T-cell (primary cell): ENCODE data around the gene MGARP. TPM values are rescaled to one million over a fixed set of nuclear protein-coding genes. Genes with fewer than 3 reads are reported as not detected.

Experiments used
- ATAC-seq, 4 experiments: fragments of 200-7000 bp in 3 of 4; fragments of 150-1000 bp in 1 of 4; cut with Tn5 transposase; replicated peaks in 1 of 4; 1 replicate in 3 of 4; 2 replicates in 1 of 4; pipeline ENCODE4 v1.10.0; 2021; ENCODE audit warnings: moderate library complexity in 3 of 4, mild to moderate bottlenecking in 2 of 4, moderate number of reproducible peaks in 1 of 4
- CTCF ChIA-PET, 2 donors: fragments of 300-600 bp; sonication (Branson Sonifier 250); formaldehyde crosslinking; loops; one replicate each; lab custom pipeline; 2022; ENCODE audit warnings: antibody characterized with exemption in 2 of 2; lab: Charles Lee
- POLR2A ChIA-PET, 2 donors: fragments of 300-600 bp; sonication (Branson Sonifier 250); formaldehyde crosslinking; loops; one replicate each; lab custom pipeline; 2022; ENCODE audit warnings: antibody characterized with exemption in 2 of 2; lab: Charles Lee
- DNase-seq, 35 experiments: peaks; one replicate each; pipeline versions ENCODE4 v3.0.0 to v3.0.0-alpha.2; 2013 to 2023
- H3K27ac ChIP-seq: one replicate; pipeline ENCODE4 v1.5.1; 2013; ENCODE audit warnings: low read length
- H3K27me3 ChIP-seq, 2 experiments: replicated peaks in 1 of 2; 1 replicate in 1 of 2; 2 replicates in 1 of 2; pipeline versions ENCODE4 v1.6.1 to v1.7.0; 2013; ENCODE audit warnings: low read length in 1 of 2, mixed read lengths in 1 of 2; ENCODE audit not compliant: control insufficient read depth in 2 of 2, insufficient read depth in 2 of 2; ENCODE audit errors: extremely low read depth in 1 of 2
- H3K36me3 ChIP-seq, 2 donors: 1 replicate in 1 of 2; 2 replicates in 1 of 2; pipeline versions ENCODE4 v1.6.1 to v1.7.0; 2013; ENCODE audit warnings: low read length in 1 of 2; ENCODE audit not compliant: control insufficient read depth in 2 of 2, insufficient read depth in 1 of 2; ENCODE audit errors: extremely low read depth in 1 of 2
- H3K4me1 ChIP-seq, 2 experiments: 1 replicate in 1 of 2; 2 replicates in 1 of 2; pipeline versions ENCODE4 v1.6.1 to v1.7.0; 2013; ENCODE audit warnings: low read length in 2 of 2, mixed read lengths in 1 of 2; ENCODE audit not compliant: insufficient read depth in 2 of 2, control insufficient read depth in 1 of 2; ENCODE audit errors: extremely low read depth in 1 of 2
- H3K4me3 ChIP-seq, 2 donors: 1 replicate in 1 of 2; 2 replicates in 1 of 2; pipeline versions ENCODE4 v1.5.1 to v1.7.0; 2013; ENCODE audit warnings: mild to moderate bottlenecking in 2 of 2, low read length in 1 of 2, moderate library complexity in 1 of 2; ENCODE audit not compliant: control insufficient read depth in 1 of 2; ENCODE audit errors: extremely low read depth in 1 of 2
- H3K9me3 ChIP-seq: 2 replicates; pipeline ENCODE4 v1.7.0; 2013
- H3K27ac Mint-ChIP-seq, 2 donors: one replicate each; pipeline ENCODE4 v1.8.0; 2020 to 2021; ENCODE audit warnings: mild to moderate bottlenecking in 2 of 2, mixed read lengths in 2 of 2
- H3K27me3 Mint-ChIP-seq, 2 donors: one replicate each; pipeline ENCODE4 v1.8.0; 2021 to 2022; ENCODE audit warnings: mixed read lengths in 2 of 2
- H3K36me3 Mint-ChIP-seq: one replicate; pipeline ENCODE4 v1.8.0; 2021; ENCODE audit warnings: mixed read lengths
- H3K4me1 Mint-ChIP-seq, 3 donors: one replicate each; pipeline ENCODE4 v1.8.0; 2020 to 2022; ENCODE audit warnings: mixed read lengths in 3 of 3, mild to moderate bottlenecking in 1 of 3
- H3K4me3 Mint-ChIP-seq, 3 donors: one replicate each; pipeline ENCODE4 v1.8.0; 2020 to 2022; ENCODE audit warnings: mild to moderate bottlenecking in 3 of 3, mixed read lengths in 3 of 3, moderate library complexity in 3 of 3
- H3K9me3 Mint-ChIP-seq, 3 donors: one replicate each; pipeline ENCODE4 v1.8.0; 2020 to 2022; ENCODE audit warnings: mixed read lengths in 3 of 3
- WGBS: methylation state at CpG from one replicate; pipeline ENCODE4 v1.1.5; 2013; ENCODE audit warnings: missing lambda C conversion rate; ENCODE audit not compliant: insufficient coverage; 5-methylcytosine and 5-hydroxymethylcytosine counted together
- total RNA-seq, 35 experiments: library from RNA in 6 of 35; stranded (reverse) in 6 of 35; fragments of 120-200 nt in 1 of 35; gene quantifications; one replicate each; pipeline versions ENCODE4 v1.2.1 to v1.2.4 and lab custom pipeline; 2013 to 2026

The MGARP gene
- total RNA-seq, 5 donors from 2014 or later (not counting 1 experiment from before 2014, with no cell fraction given): 0.25 to 0.61 (median 0.39) TPM; not detected in 1

- Mint-ChIP-seq H3K4me3 (peak overlapping the region in 2 of 3 donors; percentile 28 to 39), H3K9me3 (no peaks in the 10 kb centered on the region), H3K27me3 (no peaks in the 10 kb centered on the region), H3K27ac (peak overlapping the region; percentile 70 to 86), H3K36me3 (peaks cover 4% of the 10 kb centered on the region), H3K4me1 (peaks cover 76 to 84% (median 79%) of the 10 kb centered on the region in 3 donors)
- POLR2A ChIA-PET: interaction anchor here in 1 of 2 donors (0.6 kb wide), 1 partner anchor 31 kb away, joined by 4 read pairs; no protein-coding TSS in a partner anchor
- H3K4me3 ChIP-seq: no peak overlapping the region
- H3K4me1 ChIP-seq: peaks cover 27 to 28% of the 10 kb centered on the region in 2 experiments
- H3K27ac ChIP-seq: peak overlapping the region; percentile 33
- DNase-seq: no peak
- CTCF ChIA-PET: interaction anchor here in 1 of 2 donors (0.7 to 0.8 kb wide), 2 partner anchors 140 to 1540 kb away, joined by 3 to 4 read pairs; no protein-coding TSS in a partner anchor
- no peaks in the 10 kb centered on the region for H3K27me3 ChIP-seq
- H3K9me3 ChIP-seq: no peaks in the 10 kb centered on the region
- H3K36me3 ChIP-seq: no peaks in the 10 kb centered on the region
- WGBS: 100% methylated on average over 1 of the region's 3 CpGs
- no peak for ATAC-seq
These were observed 32.7 kb upstream of the MGARP start for GRCh38 chr4:139312552-139313332.

GRCh38 chr4:139311909-139312308, 31.9 kb upstream of the MGARP start:
- peak overlapping the region; percentile 70 to 86 for H3K27ac Mint-ChIP-seq
- H3K36me3 ChIP-seq: no peaks in the 10 kb centered on the region
- H3K36me3 Mint-ChIP-seq: peaks cover 5% of the 10 kb centered on the region
- H3K27me3 ChIP-seq: no peaks in the 10 kb centered on the region
- ChIA-PET CTCF (interaction anchor here (0.7 to 2.3 kb wide), 3 partner anchors 16 to 1541 kb away, joined by 3 to 6 read pairs (median 3); no protein-coding TSS in a partner anchor), POLR2A (interaction anchor here in 1 of 2 donors (0.6 kb wide), 1 partner anchor 30 kb away, joined by 4 read pairs; no protein-coding TSS in a partner anchor)
- H3K27me3 Mint-ChIP-seq: no peaks in the 10 kb centered on the region
- H3K4me1 Mint-ChIP-seq: peaks cover 75 to 83% (median 79%) of the 10 kb centered on the region in 3 donors
- ATAC-seq: no peak
- no peak overlapping the region for H3K27ac ChIP-seq
- no peak overlapping the region for H3K4me3 Mint-ChIP-seq
- DNase-seq: no peak
- H3K9me3 Mint-ChIP-seq: no peaks in the 10 kb centered on the region
- peaks cover 30 to 32% of the 10 kb centered on the region in 2 experiments for H3K4me1 ChIP-seq
- 100% methylated on average over 1 of the region's 3 CpGs for WGBS
- no peaks in the 10 kb centered on the region for H3K9me3 ChIP-seq
- no peak overlapping the region for H3K4me3 ChIP-seq

GRCh38 chr4:139304920-139305319, 24.9 kb upstream of the MGARP start:
- ATAC-seq: no peak
- H3K36me3 ChIP-seq: peaks cover 0 to 5% of the 10 kb centered on the region in 2 donors
- WGBS: no CpG with 5 or more reads among the region's 2 CpGs
- H3K27me3 ChIP-seq: no peaks in the 10 kb centered on the region
- peaks cover 0 to 5% (median 0%) of the 10 kb centered on the region in 3 donors for H3K9me3 Mint-ChIP-seq
- H3K4me3 Mint-ChIP-seq: peak overlapping the region in 2 of 3 donors; percentile 5 to 11
- peaks cover 18% of the 10 kb centered on the region for H3K36me3 Mint-ChIP-seq
- peaks cover 72 to 76% (median 74%) of the 10 kb centered on the region in 3 donors for H3K4me1 Mint-ChIP-seq
- no peak overlapping the region for H3K27ac ChIP-seq
- H3K27ac Mint-ChIP-seq: peak overlapping the region; percentile 65 to 78
- no peaks in the 10 kb centered on the region for H3K27me3 Mint-ChIP-seq
- H3K9me3 ChIP-seq: no peaks in the 10 kb centered on the region
- no peak overlapping the region for H3K4me3 ChIP-seq
- CTCF ChIA-PET: interaction anchor here (0.6 to 1.8 kb wide), 4 partner anchors 9 to 207 kb away, joined by 3 to 8 read pairs (median 3); no protein-coding TSS in a partner anchor
- peaks cover 24 to 25% of the 10 kb centered on the region in 2 experiments for H3K4me1 ChIP-seq
- no peak for DNase-seq
- POLR2A ChIA-PET: interaction anchor here (0.6 to 1.0 kb wide), 3 partner anchors 9 to 291 kb away, joined by 3 to 11 read pairs (median 3); no protein-coding TSS in a partner anchor

GRCh38 chr4:139301821-139302611, 22.0 kb upstream of the MGARP start, which contains the start of gene NDUFC1:
Gene NDUFC1 (minus strand): TSS chr4:139302477. CDS start chr4:139295798, 6,679 bp downstream.
- peaks cover 0 to 5% (median 0%) of the 10 kb centered on the region in 3 donors for H3K9me3 Mint-ChIP-seq
- ChIA-PET CTCF (interaction anchor here (0.5 to 2.5 kb wide), 11 partner anchors 13 to 287 kb away, joined by 3 to 14 read pairs (median 3); partner anchors contain the start of gene NOCT (in 1 of the 2)), POLR2A (interaction anchor here (0.5 to 2.4 kb wide), 10 partner anchors 10 to 223 kb away, joined by 3 to 14 read pairs (median 4); partner anchors contain the start of gene ELF2 (in 1 of the 2))
- ATAC-seq (peak; percentile 38 to 53 (median 40)), DNase-seq (peak; percentile 31 to 76 (median 61))
- no peaks in the 10 kb centered on the region for H3K27me3 Mint-ChIP-seq
- H3K9me3 ChIP-seq: no peaks in the 10 kb centered on the region
- H3K4me1 Mint-ChIP-seq: peaks cover 58 to 67% (median 67%) of the 10 kb centered on the region in 3 donors
- peaks cover 0 to 5% of the 10 kb centered on the region in 2 donors for H3K36me3 ChIP-seq
- peaks cover 16% of the 10 kb centered on the region for H3K36me3 Mint-ChIP-seq
- peak within 1 kb of the TSS; percentile 100 for H3K27ac Mint-ChIP-seq
- peak within 1 kb of the TSS; percentile 94 to 100 (median 100) for H3K4me3 Mint-ChIP-seq
- peak within 1 kb of the TSS; percentile 91 to 100 for H3K4me3 ChIP-seq
- 0% methylated on average over 23 of the region's 46 CpGs for WGBS
- peak within 1 kb of the TSS; percentile 98 for H3K27ac ChIP-seq
- H3K4me1 ChIP-seq: peaks cover 20 to 23% of the 10 kb centered on the region in 2 experiments
- H3K27me3 ChIP-seq: no peaks in the 10 kb centered on the region

GRCh38 chr4:139301113-139301820, 21.2 kb upstream of the MGARP start, which contains the start of gene NAA15:
Gene NAA15 (plus strand): TSS chr4:139301505. CDS start chr4:139301778, 273 bp downstream.
- under 1% methylated on average over 58 of the region's 61 CpGs for WGBS
- ATAC-seq (peak; percentile 91 to 93 (median 93)), DNase-seq (peak; percentile 91 to 98 (median 97))
- H3K4me1 Mint-ChIP-seq: peaks cover 52 to 62% (median 61%) of the 10 kb centered on the region in 3 donors
- peaks cover 0 to 5% (median 0%) of the 10 kb centered on the region in 3 donors for H3K9me3 Mint-ChIP-seq
- Histone ChIP-seq H3K4me3 (peak within 1 kb of the TSS; percentile 91 to 100), H3K27ac (peak within 1 kb of the TSS; percentile 98), H3K27me3 (no peaks in the 10 kb centered on the region), H3K4me1 (peaks cover 19 to 24% of the 10 kb centered on the region in 2 experiments), H3K36me3 (peaks cover 0 to 5% of the 10 kb centered on the region in 2 donors), H3K9me3 (no peaks in the 10 kb centered on the region)
- no peaks in the 10 kb centered on the region for H3K27me3 Mint-ChIP-seq
- peak within 1 kb of the TSS; percentile 100 for H3K27ac Mint-ChIP-seq
- ChIA-PET POLR2A (interaction anchor here (0.5 to 2.4 kb wide), 10 partner anchors 9 to 287 kb away, joined by 3 to 14 read pairs (median 4); partner anchors contain the start of gene ELF2 (in 1 of the 2)), CTCF (interaction anchor here (0.5 to 2.5 kb wide), 10 partner anchors 14 to 286 kb away, joined by 3 to 14 read pairs (median 3); partner anchors contain the start of gene NOCT (in 1 of the 2))
- H3K4me3 Mint-ChIP-seq: peak within 1 kb of the TSS; percentile 94 to 100 (median 100)
- H3K36me3 Mint-ChIP-seq: peaks cover 12% of the 10 kb centered on the region
